Measurements from ENCODE around the gene LDLRAD4.
A peak's percentile ranks its signal among the peaks of the same experiment; 100 is the strongest.

LDLRAD4 gene

DNA sequence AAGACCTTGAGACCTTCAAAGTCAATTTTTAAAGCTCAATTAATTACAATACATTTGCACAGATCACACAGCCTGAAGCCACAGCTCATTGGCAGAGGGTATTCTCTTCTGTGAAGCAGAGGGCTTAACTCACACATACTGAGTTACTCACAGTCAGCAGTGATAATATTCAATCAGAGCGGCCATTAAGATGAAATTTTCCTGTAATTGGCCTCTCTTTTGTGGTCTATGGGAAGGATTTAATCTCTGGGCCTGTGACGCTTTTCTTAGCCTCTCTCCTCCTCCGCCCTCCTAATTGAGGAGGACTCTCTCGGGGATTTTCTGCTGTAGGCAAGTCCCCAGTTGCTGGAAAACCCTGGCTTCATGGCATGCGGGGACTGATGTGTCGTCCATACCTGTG is 12.3 kb upstream of the LDLRAD4 start:
- Histone ChIP-seq H3K14ac (ENCODE audit: low read length) (no peak overlapping the region), H3K4ac (ENCODE audit: low read length) (no peak overlapping the region), H2AK5ac (ENCODE audit: low read depth, low read length) (no peak overlapping the region), H3K27ac (replicated peaks; ENCODE audit: low read length) (no peak overlapping the region), H3K9me3 (replicated peaks in 1 of 2; ENCODE audit: control insufficient read depth in 2 of 2, insufficient read depth in 1 of 2, low read depth in 1 of 2, low read length in 2 of 2) (no peaks in the 10 kb centered on the region), H2BK120ac (ENCODE audit: low read depth, low read length) (no peak overlapping the region), H2AFZ (ENCODE audit: low read length) (no peak overlapping the region), H3K4me1 (ENCODE audit: control insufficient read depth in 2 of 2, insufficient read depth in 1 of 2, low read depth in 1 of 2, low read length in 2 of 2) (no peaks in the 10 kb centered on the region), H3K79me1 (ENCODE audit: low read depth, low read length) (no peaks in the 10 kb centered on the region), H3K4me3 (ENCODE audit: low read length in 2 of 2) (no peak overlapping the region), H2BK12ac (ENCODE audit: low read length) (no peak overlapping the region), H3K36me3 (replicated peaks in 1 of 2; ENCODE audit: control insufficient read depth in 2 of 2, insufficient read depth in 2 of 2, low read length in 2 of 2) (no peaks in the 10 kb centered on the region), H4K91ac (ENCODE audit: low read depth, low read length, poor library complexity) (no peak overlapping the region), H2BK15ac (ENCODE audit: low read length) (no peak overlapping the region), H2BK5ac (ENCODE audit: low read length) (no peak overlapping the region), H3K18ac (ENCODE audit: low read length) (no peak overlapping the region), H3K27me3 (ENCODE audit: control insufficient read depth in 3 of 3, insufficient read depth in 3 of 3, low read depth in 1 of 3, low read length in 3 of 3) (peaks cover 0 to 3% (median 0%) of the 10 kb centered on the region in 3 experiments), H3K9ac (ENCODE audit: low read depth, low read length, poor library complexity) (no peak overlapping the region), H3K23ac (ENCODE audit: low read depth, low read length, poor library complexity) (no peak overlapping the region), H4K8ac (ENCODE audit: low read depth, low read length) (no peak overlapping the region), H3K4me2 (ENCODE audit: insufficient read depth, low read length, poor library complexity, severe bottlenecking) (no peak overlapping the region)
- DNase-seq (ENCODE audit: low spot score) = no peak
- WGBS, 2 donors (ENCODE audit: extremely low coverage in 2 of 2, insufficient read length in 2 of 2, insufficient replicate concordance in 1 of 2) = no CpG with 5 or more reads among the region's 6 CpGs

DNA sequence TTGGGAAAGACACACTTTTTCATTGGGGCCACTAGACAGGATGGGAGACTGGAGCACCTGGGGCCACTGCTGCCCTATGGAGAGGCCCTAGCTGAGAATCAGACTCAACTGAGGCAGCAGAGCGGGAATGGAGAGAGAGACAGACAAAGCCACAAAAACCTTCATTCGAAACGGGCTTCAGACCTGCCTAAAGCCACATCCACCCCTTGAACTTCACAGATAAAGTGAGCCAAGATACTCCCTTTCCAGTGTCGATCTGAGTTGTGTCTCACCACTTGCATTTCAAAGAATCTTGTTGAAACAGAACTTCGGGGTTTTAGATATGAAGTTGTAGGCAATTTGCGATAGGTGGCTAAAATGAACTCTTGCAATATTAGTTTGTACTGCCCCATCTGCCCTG is 11.3 kb upstream of the LDLRAD4 start:
- Histone ChIP-seq H3K4me1 (ENCODE audit: control insufficient read depth in 2 of 2, insufficient read depth in 1 of 2, low read depth in 1 of 2, low read length in 2 of 2) (no peaks in the 10 kb centered on the region), H3K18ac (ENCODE audit: low read length) (no peak overlapping the region), H2AK5ac (ENCODE audit: low read depth, low read length) (peak overlapping the region; percentile 77), H2BK15ac (ENCODE audit: low read length) (no peak overlapping the region), H4K8ac (ENCODE audit: low read depth, low read length) (no peak overlapping the region), H3K36me3 (replicated peaks in 1 of 2; ENCODE audit: control insufficient read depth in 2 of 2, insufficient read depth in 2 of 2, low read length in 2 of 2) (no peaks in the 10 kb centered on the region), H3K27me3 (ENCODE audit: control insufficient read depth in 3 of 3, insufficient read depth in 3 of 3, low read depth in 1 of 3, low read length in 3 of 3) (peaks cover 0 to 7% (median 0%) of the 10 kb centered on the region in 3 experiments), H2BK5ac (ENCODE audit: low read length) (no peak overlapping the region), H4K91ac (ENCODE audit: low read depth, low read length, poor library complexity) (no peak overlapping the region), H3K9me3 (replicated peaks in 1 of 2; ENCODE audit: control insufficient read depth in 2 of 2, insufficient read depth in 1 of 2, low read depth in 1 of 2, low read length in 2 of 2) (no peaks in the 10 kb centered on the region), H3K14ac (ENCODE audit: low read length) (no peak overlapping the region), H3K4ac (ENCODE audit: low read length) (no peak overlapping the region), H2BK120ac (ENCODE audit: low read depth, low read length) (no peak overlapping the region), H3K9ac (ENCODE audit: low read depth, low read length, poor library complexity) (no peak overlapping the region), H3K23ac (ENCODE audit: low read depth, low read length, poor library complexity) (no peak overlapping the region), H3K79me1 (ENCODE audit: low read depth, low read length) (no peaks in the 10 kb centered on the region), H3K4me2 (ENCODE audit: insufficient read depth, low read length, poor library complexity, severe bottlenecking) (no peak overlapping the region), H3K4me3 (ENCODE audit: low read length in 2 of 2) (no peak overlapping the region), H2AFZ (ENCODE audit: low read length) (no peak overlapping the region), H2BK12ac (ENCODE audit: low read length) (no peak overlapping the region), H3K27ac (replicated peaks; ENCODE audit: low read length) (no peak overlapping the region)
- WGBS, 2 donors (ENCODE audit: extremely low coverage in 2 of 2, insufficient read length in 2 of 2, insufficient replicate concordance in 1 of 2) = no CpG with 5 or more reads among the region's 6 CpGs
- no peak for DNase-seq (ENCODE audit: low spot score)

DNA sequence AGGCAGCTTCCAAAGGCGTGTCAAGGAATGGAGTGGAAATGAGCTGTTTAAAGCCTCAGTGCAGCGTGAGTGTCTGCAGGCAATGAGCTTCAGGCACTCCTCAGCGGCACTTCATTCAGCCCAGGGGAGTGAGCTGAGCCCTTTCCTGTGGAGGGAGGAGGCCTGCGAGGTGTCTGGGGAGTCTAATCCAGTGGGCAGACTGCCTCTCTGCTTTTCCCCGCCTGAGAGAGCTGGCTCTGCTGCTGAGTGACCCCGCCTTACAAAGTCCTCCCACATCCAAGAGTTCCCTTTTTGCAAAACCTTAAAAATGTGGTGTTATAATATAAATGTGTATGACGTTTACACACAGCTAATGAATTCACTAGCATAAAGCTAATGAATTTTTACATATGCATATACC is 7.0 kb upstream of the LDLRAD4 start:
- Histone ChIP-seq H3K4ac (ENCODE audit: low read length) (no peak overlapping the region), H2BK5ac (ENCODE audit: low read length) (no peak overlapping the region), H3K9ac (ENCODE audit: low read depth, low read length, poor library complexity) (no peak overlapping the region), H3K14ac (ENCODE audit: low read length) (no peak overlapping the region), H3K4me2 (ENCODE audit: insufficient read depth, low read length, poor library complexity, severe bottlenecking) (no peak overlapping the region), H2AFZ (ENCODE audit: low read length) (no peak overlapping the region), H2AK5ac (ENCODE audit: low read depth, low read length) (no peak overlapping the region), H3K9me3 (replicated peaks in 1 of 2; ENCODE audit: control insufficient read depth in 2 of 2, insufficient read depth in 1 of 2, low read depth in 1 of 2, low read length in 2 of 2) (no peaks in the 10 kb centered on the region), H3K27ac (replicated peaks; ENCODE audit: low read length) (no peak overlapping the region), H2BK15ac (ENCODE audit: low read length) (no peak overlapping the region), H3K4me3 (ENCODE audit: low read length in 2 of 2) (no peak overlapping the region), H3K27me3 (ENCODE audit: control insufficient read depth in 3 of 3, insufficient read depth in 3 of 3, low read depth in 1 of 3, low read length in 3 of 3) (peaks cover 0 to 48% (median 3%) of the 10 kb centered on the region in 3 experiments), H3K4me1 (ENCODE audit: control insufficient read depth in 2 of 2, insufficient read depth in 1 of 2, low read depth in 1 of 2, low read length in 2 of 2) (no peaks in the 10 kb centered on the region), H2BK12ac (ENCODE audit: low read length) (no peak overlapping the region), H3K36me3 (replicated peaks in 1 of 2; ENCODE audit: control insufficient read depth in 2 of 2, insufficient read depth in 2 of 2, low read length in 2 of 2) (no peaks in the 10 kb centered on the region), H4K8ac (ENCODE audit: low read depth, low read length) (no peak overlapping the region), H2BK120ac (ENCODE audit: low read depth, low read length) (no peak overlapping the region), H3K79me1 (ENCODE audit: low read depth, low read length) (no peaks in the 10 kb centered on the region), H4K91ac (ENCODE audit: low read depth, low read length, poor library complexity) (no peak overlapping the region), H3K23ac (ENCODE audit: low read depth, low read length, poor library complexity) (peak overlapping the region; percentile 91), H3K18ac (ENCODE audit: low read length) (peak overlapping the region; percentile 44)
- no peak for DNase-seq (ENCODE audit: low spot score)
- no CpG with 5 or more reads among the region's 7 CpGs for WGBS, 2 donors (ENCODE audit: extremely low coverage in 2 of 2, insufficient read length in 2 of 2, insufficient replicate concordance in 1 of 2)

DNA sequence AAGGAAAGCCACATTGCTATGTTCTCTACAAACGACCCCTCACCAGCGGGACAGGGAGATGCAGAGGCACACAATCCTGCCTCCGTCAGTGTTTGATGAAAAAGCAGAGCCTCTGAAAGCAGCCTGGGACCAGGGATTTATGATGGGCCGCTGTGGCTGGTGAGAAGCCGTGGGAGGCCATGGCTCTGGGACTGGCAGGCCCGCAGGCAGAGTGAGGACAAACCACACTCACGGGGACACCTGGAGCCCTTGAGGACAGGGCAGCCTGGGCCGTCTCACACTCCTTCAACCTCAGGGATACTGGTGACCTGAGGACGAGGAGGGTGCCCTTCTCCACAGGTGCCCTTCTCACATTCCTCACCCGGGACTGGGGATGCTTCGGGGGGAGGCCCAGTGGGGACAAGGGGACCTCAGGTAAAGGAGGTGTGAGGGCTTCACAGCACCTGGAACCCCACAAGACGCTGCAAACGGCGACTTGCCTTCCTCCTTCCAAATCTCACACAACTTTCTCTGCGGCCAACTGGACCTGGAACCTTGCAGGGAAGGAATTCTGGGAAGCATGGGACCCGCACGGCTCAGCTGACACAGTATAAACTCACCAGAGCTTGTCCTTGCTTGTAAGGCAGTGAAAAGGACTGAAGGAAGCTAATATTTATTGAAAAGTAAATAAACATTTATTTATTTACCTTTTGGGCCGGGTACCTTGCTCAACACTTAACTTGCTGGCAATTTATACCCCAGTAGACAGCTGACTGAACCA is 5.3 kb upstream of the LDLRAD4 start:
- peak overlapping the region; percentile 21 for H3K9ac ChIP-seq (ENCODE audit: low read depth, low read length, poor library complexity)
- H3K4me1 ChIP-seq (ENCODE audit: control insufficient read depth in 2 of 2, insufficient read depth in 1 of 2, low read depth in 1 of 2, low read length in 2 of 2) = peaks cover 0 to 2% of the 10 kb centered on the region in 2 donors
- H3K9me3 ChIP-seq (replicated peaks in 1 of 2; ENCODE audit: control insufficient read depth in 2 of 2, insufficient read depth in 1 of 2, low read depth in 1 of 2, low read length in 2 of 2) = no peaks in the 10 kb centered on the region
- no peak overlapping the region for H2AFZ ChIP-seq (ENCODE audit: low read length)
- no peak overlapping the region for H2AK5ac ChIP-seq (ENCODE audit: low read depth, low read length)
- no peak overlapping the region for H2BK120ac ChIP-seq (ENCODE audit: low read depth, low read length)
- H3K4ac ChIP-seq (ENCODE audit: low read length) = no peak overlapping the region
- H4K91ac ChIP-seq (ENCODE audit: low read depth, low read length, poor library complexity) = no peak overlapping the region
- no peak overlapping the region for H3K27ac ChIP-seq (replicated peaks; ENCODE audit: low read length)
- no CpG with 5 or more reads among the region's 18 CpGs for WGBS, 2 donors (ENCODE audit: extremely low coverage in 2 of 2, insufficient read length in 2 of 2, insufficient replicate concordance in 1 of 2)
- peak overlapping the region; percentile 57 for H3K23ac ChIP-seq (ENCODE audit: low read depth, low read length, poor library complexity)
- H3K79me1 ChIP-seq (ENCODE audit: low read depth, low read length) = no peaks in the 10 kb centered on the region
- no peak overlapping the region for H2BK5ac ChIP-seq (ENCODE audit: low read length)
- H2BK12ac ChIP-seq (ENCODE audit: low read length) = no peak overlapping the region
- no peak overlapping the region for H2BK15ac ChIP-seq (ENCODE audit: low read length)
- peaks cover 2 to 58% (median 12%) of the 10 kb centered on the region in 3 experiments for H3K27me3 ChIP-seq (ENCODE audit: control insufficient read depth in 3 of 3, insufficient read depth in 3 of 3, low read depth in 1 of 3, low read length in 3 of 3)
- no peak overlapping the region for H3K18ac ChIP-seq (ENCODE audit: low read length)
- H3K4me3 ChIP-seq (ENCODE audit: low read length in 2 of 2) = peak overlapping the region in 1 of 2 donors; percentile 20
- H3K14ac ChIP-seq (ENCODE audit: low read length) = peak overlapping the region; percentile 58
- H4K8ac ChIP-seq (ENCODE audit: low read depth, low read length) = peak overlapping the region; percentile 1
- no peak for DNase-seq (ENCODE audit: low spot score)
- H3K4me2 ChIP-seq (ENCODE audit: insufficient read depth, low read length, poor library complexity, severe bottlenecking) = no peak overlapping the region
- no peaks in the 10 kb centered on the region for H3K36me3 ChIP-seq (replicated peaks in 1 of 2; ENCODE audit: control insufficient read depth in 2 of 2, insufficient read depth in 2 of 2, low read length in 2 of 2)
